ENCODE data around the gene SHISA9. TPM values are rescaled to one million over a fixed set of nuclear protein-coding genes. Genes with fewer than 3 reads are reported as not detected.
A peak's percentile ranks its signal among the peaks of the same experiment; 100 is the strongest.

Gene SHISA9
- total RNA-seq, 1 donor from 2014 or later = 3.7 TPM

- no peak for DNase-seq (ENCODE audit: low read depth)
- H3K4me3 ChIP-seq (ENCODE audit: low read depth, low read length) = no peak overlapping the region
- TF ChIP-seq CTCF (conservative IDR thresholded peaks at IDR 0.05; ENCODE audit: low read depth, low read length) = no peak
Observed at GRCh38 chr16:12899529-12900143, 1.8 kb upstream of the SHISA9 start.

- peak overlapping the region; percentile 88 for H3K4me3 ChIP-seq (ENCODE audit: low read depth, low read length)
- TF ChIP-seq CTCF (conservative IDR thresholded peaks at IDR 0.05; ENCODE audit: low read depth, low read length) = no peak
- DNase-seq (ENCODE audit: low read depth) = no peak
Observed at GRCh38 chr16:12900156-12900555, 1.2 kb upstream of the SHISA9 start.

GRCh38 chr16:12900599-12901203, 697 bp upstream of the SHISA9 start:
- peak overlapping the region; percentile 88 for H3K4me3 ChIP-seq (ENCODE audit: low read depth, low read length)
- TF ChIP-seq CTCF (conservative IDR thresholded peaks at IDR 0.05; ENCODE audit: low read depth, low read length) = no peak
- no peak for DNase-seq (ENCODE audit: low read depth)

- DNase-seq (ENCODE audit: low read depth) = no peak
- peak; percentile 14 for TF ChIP-seq CTCF (conservative IDR thresholded peaks at IDR 0.05; ENCODE audit: low read depth, low read length)
Observed at GRCh38 chr16:12901204-12901596, 198 bp upstream of the SHISA9 start.

GRCh38 chr16:12902511-12903372, 1.3 kb downstream of the SHISA9 start:
- DNase-seq (ENCODE audit: low read depth) = no peak
- TF ChIP-seq CTCF (conservative IDR thresholded peaks at IDR 0.05; ENCODE audit: low read depth, low read length) = no peak
- H3K4me3 ChIP-seq (ENCODE audit: low read depth, low read length) = peak overlapping the region; percentile 88

More at GRCh38 chr16:12901204-12901596, 198 bp upstream of the SHISA9 start:
- H3K4me3 ChIP-seq (ENCODE audit: low read depth, low read length) = peak overlapping the region; percentile 88

- DNase-seq (ENCODE audit: low read depth) = no peak
- TF ChIP-seq CTCF (conservative IDR thresholded peaks at IDR 0.05; ENCODE audit: low read depth, low read length) = no peak
Observed at GRCh38 chr16:12903407-12904328, 2.3 kb downstream of the SHISA9 start.

More at GRCh38 chr16:12903407-12904328, 2.3 kb downstream of the SHISA9 start:
- H3K4me3 ChIP-seq (ENCODE audit: low read depth, low read length) = peak overlapping the region; percentile 88
